GM19240 (cell line): ENCODE results near the gene ATP2B2.

Experiments
- DNase-seq: peaks from one replicate; pipeline ENCODE4 v3.0.0; 2011; ENCODE audit warnings: low spot score; ENCODE audit not compliant: insufficient read length

The ATP2B2 gene

GRCh38 chr3:10470120-10471053 lies 35.0 kb downstream of the ATP2B2 start:
- DNase-seq = no peak

GRCh38 chr3:10469441-10470119 lies 35.8 kb downstream of the ATP2B2 start:
- DNase-seq = no peak

DNA sequence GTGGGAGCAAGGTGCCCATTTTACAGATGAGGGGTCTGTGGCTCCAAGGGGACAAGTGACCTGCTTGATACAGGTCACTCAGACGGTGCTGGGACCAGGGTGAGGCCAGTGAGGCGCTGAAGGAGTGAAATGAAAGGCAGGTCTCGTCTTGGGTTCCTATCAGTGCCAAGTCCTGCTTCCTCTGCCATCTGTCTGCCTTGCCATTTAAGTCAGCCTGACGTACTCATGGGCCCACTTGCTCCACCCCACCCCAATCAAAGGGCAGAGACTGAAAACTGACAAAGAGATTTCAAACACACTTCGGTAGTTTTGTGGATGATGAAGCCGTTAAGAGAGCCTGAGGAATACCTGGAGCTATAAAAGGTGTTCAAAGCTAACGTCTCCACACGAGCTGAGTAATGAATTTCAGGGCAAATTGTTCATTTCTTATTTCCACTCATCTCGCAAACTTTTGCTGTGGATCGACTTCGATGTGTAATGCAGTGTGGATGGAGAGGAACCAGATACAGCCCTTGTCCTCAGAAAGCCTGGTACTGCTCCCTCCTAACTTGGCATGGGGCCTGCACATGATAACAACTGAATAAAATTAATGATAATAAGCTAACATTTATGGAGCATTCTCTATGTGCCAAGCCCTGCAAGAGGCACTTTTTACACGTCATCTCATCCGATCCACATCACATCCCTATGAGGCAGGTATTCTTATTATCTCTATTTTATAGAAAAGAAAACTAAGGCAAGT lies 36.6 kb downstream of the ATP2B2 start:
- no peak for DNase-seq

DNA sequence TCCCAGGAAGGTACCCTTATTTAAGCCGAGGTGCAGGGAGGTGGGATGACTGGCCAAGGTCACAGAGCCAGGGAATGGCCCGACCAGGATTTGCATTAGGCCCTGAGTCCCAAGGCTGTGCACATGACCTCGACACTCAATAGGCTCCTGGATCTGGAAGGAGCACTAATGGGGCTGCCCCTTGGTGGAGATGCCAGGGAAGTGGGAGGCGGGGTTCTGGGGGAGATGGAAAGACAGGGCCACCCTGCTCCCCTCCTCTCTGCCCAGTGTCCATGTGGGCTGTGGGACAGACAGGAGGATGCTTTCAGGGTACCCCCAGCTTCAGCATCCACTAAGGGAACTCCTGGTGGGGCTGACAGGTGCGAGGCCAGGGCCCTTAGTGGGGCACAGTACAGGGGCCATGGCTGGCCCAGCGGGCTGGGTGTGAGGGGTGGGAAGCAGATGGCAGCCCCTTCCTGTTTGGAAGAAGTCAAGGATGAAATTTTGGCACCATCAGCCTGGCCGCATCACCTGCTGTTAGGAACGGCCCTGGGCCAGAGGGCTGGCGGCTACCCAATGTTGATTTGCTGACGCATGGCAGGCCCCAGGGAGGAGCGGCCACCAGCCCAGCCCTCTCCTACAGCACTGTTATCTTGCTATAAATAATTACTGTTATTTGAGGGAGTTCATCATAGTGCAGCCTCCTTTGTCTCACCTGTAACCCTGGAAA lies 37.3 kb downstream of the ATP2B2 start:
- DNase-seq = no peak

- no peak for DNase-seq
Measured at GRCh38 chr3:10467204-10467603, 38.2 kb downstream of the ATP2B2 start.

DNA sequence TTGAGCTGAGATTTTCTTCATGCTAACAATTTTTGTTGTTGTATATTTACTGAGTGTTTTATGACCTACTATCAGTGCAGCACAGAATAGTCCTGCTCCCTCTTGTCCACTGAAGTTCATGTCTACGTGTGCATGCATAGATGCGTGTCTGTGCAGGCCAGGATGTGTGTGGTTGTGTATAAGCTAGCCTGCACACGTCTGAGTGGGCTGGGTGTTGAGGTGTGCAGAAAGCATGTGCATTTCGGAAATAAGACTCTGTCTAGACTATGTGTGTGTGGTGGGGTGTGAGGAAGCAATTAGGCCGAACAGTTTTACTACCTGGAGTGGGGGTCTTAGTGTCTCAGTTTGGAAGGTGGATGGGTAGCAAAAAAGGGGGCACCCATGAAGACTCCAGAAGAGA lies 39.2 kb downstream of the ATP2B2 start:
- DNase-seq = no peak

DNA sequence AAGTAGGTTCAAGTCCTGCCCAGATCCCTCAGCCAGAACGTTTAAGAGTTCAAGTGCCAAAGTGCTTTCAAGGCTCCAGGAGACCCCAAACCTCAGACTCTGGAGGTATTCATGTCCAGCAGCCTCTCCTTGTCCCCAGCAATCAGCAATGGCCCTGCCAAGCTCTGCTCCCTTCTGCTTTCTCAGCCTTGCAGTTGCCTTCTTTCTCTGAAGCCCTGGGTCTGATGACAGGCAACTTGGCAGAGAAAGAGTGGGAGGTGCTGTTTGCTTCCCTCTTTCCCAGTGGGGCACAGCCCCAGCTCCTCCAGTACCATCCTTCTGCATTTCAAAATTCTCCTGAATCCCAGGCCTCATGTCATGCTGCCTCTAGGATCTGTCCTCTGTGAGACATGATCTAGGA lies 40.2 kb downstream of the ATP2B2 start:
- no peak for DNase-seq

GRCh38 chr3:10463533-10464434 lies 41.6 kb downstream of the ATP2B2 start:
- DNase-seq = no peak

DNA sequence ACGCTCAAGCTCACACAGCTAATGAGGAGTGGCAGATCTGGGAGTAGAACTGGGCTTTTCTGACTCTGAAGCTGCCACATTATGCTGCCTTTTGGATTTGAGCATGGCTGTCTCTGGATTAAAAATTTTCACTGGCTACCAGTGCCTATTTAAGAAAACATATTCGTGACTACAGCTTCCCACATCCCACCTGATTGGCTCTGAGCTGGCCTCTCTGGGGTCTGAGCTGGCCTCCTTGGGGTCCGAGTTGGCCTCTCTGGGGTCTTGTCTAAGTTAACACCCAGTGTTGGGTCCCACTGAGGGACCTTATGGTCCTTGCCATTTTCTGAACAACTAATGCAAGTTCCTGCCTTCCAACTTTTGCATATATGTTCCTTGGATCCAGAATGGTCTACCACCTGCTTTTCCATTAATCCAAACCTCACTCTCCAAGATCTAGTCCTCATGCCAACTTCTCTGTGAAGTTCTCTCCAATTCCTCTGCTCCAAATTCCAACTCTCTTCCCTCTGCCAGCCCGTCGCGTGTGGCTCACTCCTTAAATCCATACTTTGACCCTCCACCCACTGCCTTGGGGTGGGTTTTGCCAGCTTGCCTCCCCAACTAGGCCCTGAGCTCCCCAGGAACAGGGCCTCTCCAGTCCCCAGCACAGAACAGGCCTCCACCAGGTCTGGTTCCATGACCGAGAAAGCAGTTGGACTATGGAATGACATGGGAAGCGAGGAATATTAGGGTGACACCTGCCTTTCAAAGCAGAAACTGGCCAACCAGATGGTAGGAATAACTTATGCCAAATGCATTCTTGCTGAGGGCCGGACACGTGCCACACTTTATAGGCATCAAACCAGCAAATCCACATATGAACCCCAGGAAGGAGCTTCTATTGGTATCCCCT lies 42.5 kb downstream of the ATP2B2 start:
- no peak for DNase-seq

GRCh38 chr3:10460951-10461545 lies 44.3 kb downstream of the ATP2B2 start:
- no peak for DNase-seq

DNA sequence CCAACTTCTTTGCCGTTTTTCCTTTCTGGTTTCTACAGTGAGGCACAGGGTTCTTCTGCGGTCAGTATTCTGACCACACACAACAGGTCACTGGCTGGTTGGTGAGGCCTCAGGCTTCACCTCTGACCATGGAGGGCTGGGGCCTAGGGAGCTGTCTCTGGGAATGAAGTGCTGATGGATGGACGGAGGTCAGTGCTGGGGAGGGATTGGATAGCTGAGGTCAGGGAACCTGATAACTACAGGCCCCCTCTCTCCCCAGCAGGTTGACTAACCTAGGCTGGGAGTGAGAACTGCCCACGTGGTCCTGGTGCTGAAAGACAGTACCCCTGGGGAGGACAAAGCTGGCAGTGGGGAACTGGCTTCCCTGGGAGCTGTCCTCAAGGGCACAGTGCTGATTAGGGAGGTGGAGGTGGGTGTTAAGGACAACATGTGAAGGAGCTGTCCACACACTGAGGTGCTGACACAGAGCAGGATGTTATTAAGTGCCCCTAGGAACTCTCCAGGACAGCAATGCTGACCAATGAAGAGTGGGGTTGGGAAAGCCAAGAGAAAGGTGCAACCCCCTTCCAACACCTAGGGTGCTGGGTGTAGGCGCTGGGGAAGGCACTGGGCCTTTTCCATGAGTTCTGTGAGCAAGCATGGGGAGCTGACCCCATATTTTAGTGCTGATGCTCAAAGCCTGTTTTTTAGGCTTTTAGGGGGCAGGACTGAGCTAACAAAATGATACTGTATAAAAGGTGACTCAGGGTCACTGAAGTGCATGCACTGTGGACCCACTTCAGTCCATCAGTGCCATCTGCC lies 45.2 kb downstream of the ATP2B2 start:
- peak; percentile 61 for DNase-seq

DNA sequence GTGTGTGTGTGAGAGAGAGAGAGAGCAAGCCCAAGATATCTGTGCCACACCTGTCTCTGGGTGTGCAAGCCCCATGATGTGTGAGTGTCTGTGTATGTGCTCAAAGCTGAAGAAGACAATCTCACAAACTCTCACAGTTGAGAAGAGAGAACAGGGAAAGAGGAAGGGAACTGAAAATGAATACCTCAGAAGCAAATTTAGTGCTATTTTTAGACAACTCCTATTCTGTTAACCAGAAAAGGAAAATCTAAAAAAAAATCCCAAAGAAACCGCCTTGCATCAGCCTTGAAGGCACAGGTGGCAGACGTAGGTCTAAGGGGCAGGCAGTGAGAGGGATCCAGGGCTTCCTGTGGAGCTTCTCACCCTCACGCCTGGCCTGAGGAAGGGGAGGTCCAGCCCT lies 47.8 kb downstream of the ATP2B2 start:
- DNase-seq = no peak

GRCh38 chr3:10456981-10457380 lies 48.4 kb downstream of the ATP2B2 start:
- DNase-seq = no peak

- DNase-seq = no peak
Measured at GRCh38 chr3:10455545-10455914, 49.9 kb downstream of the ATP2B2 start.

DNA sequence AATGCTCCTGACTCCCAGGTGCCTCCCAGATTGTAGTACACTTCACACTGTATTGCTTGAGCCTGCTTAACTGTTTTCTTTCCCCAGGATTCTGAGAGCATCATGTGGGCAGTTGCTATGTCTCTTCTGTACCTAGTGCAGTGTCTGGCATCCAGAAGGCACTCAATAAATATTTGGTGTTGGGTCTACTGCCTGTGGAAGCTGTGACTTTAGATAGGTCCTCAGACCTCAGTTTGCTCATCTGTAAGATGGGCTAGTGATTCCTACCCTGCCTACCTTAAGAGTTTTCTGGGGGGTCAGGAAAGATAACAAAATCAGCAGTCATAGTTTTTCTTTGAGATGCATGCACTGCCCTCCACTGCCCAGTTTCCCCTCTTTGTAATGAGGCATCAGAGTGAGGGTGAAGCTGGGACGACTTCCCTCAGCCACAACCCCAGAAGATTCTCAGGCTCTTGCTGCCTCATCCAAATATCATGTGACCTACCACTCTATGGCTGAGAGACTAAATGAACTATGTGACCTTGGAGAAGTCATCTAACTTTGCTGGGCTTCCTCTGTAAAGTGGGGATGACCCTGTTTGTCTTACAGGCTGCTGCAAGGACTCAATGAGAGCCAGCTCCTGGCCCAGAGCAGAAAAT lies 50.4 kb downstream of the ATP2B2 start:
- DNase-seq = no peak

DNA sequence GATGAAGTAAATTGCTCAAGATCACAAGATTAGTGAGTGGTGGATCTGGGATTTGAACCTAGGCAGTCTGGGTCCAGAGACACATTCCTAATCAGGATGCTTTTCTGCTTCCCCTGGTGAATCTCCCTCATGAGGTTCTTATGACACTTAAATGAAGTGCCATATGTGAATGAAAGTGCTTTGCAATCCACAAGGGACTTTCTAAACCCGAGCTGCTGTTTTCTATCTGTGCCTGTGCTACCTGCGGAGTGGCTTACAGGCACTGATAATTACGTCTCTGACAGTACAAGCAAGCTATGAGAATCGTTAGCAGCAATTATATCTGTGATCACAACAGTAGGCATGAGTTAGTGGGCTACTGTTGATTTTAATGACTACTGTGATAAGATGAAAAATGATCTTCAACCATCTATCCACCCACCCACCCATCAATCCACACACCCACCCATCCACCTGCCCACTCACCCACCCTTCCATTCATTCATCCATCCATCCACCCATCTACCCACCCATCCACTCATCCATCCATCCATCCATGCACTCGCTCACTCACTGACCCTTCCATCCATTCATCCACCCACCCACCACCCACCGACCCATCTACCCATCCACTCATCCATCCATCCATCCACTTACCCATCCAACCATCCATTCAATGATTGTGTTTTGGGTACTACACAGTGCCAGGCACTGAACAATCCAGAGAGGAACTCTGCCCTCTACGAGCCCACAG lies 51.8 kb downstream of the ATP2B2 start:
- no peak for DNase-seq
